H4 (cell line): ENCODE results near the gene CPSF6. TPM values are rescaled to one million over a fixed set of nuclear protein-coding genes. Genes with fewer than 3 reads are reported as not detected.
"Not testable (repeated sequence)": the region's sequence is repeated elsewhere in the genome, so short reads cannot be mapped to it uniquely, and the experiment has no call there.

Experiments
- DNase-seq: peaks from one replicate; pipeline ENCODE4 v3.0.0-alpha.2; 2015; ENCODE audit warnings: low spot score
- total RNA-seq: library from RNA; depleted of rRNA; stranded (reverse); fragments of >200 nt; shearing (Covaris generic); gene quantifications from 2 replicates; pipeline ENCODE4 v1.2.3, GENCODE V29; 2014

The CPSF6 gene
- total RNA-seq, 1 experiment from 2014 or later = 25.3 TPM

DNA sequence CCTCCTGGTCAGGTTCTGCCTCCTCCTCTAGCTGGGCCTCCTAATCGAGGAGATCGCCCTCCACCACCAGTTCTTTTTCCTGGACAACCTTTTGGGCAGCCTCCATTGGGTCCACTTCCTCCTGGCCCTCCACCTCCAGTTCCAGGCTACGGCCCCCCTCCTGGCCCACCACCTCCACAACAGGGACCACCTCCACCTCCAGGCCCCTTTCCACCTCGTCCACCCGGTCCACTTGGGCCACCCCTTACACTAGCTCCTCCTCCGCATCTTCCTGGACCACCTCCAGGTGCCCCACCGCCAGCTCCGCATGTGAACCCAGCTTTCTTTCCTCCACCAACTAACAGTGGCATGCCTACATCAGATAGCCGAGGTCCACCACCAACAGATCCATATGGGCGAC is 19.3 kb downstream of the CPSF6 start:
- DNase-seq = no peak

DNA sequence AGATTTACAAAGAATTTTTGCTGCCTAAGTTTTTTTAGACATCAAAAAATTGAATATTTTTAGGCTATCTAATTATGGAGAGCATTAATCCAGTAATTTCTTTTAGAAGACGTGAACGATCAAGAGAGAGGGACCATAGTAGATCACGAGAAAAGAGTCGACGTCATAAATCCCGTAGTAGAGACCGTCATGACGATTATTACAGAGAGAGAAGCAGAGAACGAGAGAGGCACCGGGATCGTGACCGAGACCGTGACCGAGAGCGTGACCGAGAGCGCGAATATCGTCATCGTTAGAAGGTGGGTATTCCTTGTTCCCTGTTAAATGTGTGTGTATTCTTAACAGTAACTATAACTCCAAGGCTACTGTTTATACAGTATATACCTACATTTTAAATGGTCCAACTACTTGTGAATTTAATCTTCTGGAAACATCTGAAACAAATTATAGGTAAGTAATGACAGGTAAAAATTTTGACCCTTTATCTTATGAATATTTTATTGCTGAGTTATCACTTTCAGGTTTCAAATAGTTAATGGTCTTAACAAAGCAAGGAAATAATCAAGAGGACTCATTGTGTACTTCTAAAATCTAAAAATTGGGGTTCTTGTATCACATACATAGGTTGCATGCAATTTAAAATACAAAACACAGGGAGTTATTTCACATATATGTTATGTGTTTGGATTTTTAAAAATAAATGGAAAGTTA is 23.1 kb downstream of the CPSF6 start:
- DNase-seq = no peak

DNA sequence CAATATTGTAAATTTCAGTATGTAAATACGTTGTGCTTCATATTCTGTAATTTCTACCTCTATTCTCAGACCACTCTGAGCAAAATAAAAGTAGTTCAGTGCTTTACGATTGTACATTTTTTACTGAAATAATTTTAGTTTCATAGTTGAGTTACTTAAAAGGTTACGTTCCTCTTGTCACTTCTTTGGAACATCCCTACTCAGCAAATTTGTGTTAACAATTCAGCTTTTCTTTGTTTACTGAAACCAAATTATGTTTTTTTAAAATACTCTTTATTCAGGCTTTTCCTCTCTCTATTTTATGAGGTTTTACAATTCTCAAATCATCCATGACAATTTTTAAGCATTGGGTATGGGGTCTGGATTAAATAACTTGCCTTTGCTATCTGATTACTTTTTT is 25.8 kb downstream of the CPSF6 start:
- DNase-seq = no peak

DNA sequence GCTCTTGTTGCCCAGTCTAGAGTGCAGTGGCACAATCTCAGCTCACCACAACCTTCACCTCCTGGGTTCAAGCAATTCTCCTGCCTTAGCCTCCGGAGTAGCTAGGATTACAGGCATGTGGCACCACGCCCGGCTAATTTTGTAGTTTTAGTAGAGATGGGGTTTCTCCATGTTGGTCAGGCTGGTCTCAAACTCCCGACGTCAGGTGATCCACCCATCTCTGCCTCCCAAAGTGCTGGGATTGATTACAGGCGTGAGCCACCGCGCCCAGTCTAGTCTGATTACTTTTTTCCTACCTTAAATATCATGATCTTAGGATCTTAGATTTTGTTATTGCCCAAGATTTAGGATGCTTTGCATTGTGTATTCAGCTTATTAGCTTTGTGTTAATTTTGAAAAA is 26.3 kb downstream of the CPSF6 start:
- not testable (repeated sequence) for DNase-seq

DNA sequence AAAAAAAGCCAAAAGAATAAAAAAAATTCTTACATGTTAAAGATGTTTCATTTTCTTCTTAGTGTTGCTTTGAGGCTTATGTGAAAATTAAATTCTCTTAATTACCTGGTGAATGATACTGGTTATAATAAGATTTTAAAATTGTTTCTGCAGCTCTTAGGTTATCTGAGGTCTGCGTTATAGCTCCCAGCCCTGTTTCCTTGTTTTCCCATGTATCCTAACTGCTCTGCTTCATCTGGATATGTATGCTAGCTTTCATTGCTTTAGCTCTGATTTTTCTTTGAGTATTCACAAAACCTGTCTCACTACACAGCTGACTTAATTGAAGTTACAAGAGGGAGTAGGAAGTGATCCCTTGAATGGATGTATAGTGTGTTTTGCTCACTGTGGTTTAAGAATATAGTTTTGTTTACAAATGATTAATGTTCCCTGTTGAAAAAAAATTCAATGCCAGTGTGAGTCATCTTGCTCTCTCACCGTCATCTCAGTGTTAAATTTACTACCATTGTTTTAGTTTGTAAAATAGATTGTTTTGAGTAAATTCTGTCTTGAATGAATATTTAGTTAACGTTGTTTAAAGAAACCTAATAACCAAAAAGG is 26.8 kb downstream of the CPSF6 start:
- DNase-seq = peak; percentile 62

DNA sequence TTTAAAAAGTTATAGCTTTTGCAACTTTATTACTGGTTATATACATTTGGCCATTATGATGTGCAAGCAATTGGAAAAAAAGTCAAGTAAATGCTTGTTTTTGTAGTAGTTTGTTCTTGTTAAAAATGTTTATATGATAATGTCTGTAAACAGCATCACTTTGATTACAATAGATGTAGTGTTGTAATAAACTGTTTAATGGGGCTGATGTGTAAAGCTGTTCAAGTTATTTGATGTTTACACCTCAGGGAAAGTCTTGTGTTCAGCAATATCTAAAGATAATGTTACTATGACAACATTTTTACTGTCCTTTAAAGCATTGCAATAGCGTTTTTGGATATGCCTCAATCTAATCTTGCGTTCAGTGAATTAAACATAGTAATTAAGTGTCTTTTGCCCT is 30.4 kb downstream of the CPSF6 start:
- no peak for DNase-seq

DNA sequence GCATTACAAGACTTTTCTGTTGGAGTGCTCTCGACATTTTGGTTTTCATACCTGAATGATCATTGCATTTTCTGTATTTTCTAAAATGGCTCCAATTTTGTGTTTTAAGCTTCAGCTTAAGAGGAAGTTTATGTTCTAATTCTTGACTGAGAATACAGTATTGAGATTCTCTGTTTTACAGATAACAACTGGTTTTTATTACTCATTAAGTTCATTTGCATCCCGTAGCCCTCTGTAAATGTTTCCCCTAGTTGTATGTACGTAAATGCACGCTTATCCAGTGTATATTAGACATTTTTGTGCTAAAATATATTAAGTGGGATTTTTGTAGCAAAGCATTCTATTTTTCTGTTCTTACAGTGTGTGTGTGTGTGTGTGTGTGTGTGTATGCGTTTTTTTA is 33.1 kb downstream of the CPSF6 start:
- no peak for DNase-seq

DNA sequence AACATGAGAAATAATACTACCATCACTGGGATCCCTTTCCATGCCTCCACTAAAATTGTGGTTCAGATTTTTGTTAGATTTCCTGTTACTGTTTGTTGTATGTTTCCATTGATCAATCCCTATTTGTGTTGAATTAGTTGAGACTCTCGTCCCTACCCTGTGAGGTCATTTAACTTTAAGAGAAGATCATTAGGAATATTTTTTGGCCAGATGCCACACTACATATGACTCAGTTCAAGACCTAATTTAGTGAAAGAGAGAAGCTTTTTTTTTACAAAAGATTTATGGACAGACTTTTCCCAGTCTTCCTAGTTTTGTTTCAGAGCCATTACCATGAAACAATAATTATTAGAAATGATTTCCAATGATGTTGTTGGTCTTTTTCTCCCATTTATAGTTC is 35.5 kb downstream of the CPSF6 start:
- no peak for DNase-seq

DNA sequence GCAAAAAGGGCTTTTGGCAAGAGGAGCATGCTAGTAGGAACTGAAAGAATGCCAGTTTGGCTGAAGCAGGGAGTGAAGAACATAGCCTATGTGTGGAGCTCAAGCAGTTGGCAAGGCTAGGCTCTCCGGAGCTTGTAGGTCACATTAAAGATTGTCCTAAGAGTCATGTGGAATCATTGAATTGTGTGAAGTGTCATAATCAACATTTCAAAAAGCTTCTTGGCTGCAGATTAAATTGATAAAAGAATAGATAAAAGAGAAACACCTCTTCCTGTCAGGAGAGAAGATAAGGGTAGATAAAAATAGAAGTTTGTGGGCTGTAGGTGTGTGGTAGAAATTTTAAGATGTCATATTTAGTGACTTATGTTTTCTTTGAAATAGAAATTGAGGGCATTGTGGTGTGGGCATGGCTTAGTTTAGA is 36.1 kb downstream of the CPSF6 start:
- DNase-seq = no peak

DNA sequence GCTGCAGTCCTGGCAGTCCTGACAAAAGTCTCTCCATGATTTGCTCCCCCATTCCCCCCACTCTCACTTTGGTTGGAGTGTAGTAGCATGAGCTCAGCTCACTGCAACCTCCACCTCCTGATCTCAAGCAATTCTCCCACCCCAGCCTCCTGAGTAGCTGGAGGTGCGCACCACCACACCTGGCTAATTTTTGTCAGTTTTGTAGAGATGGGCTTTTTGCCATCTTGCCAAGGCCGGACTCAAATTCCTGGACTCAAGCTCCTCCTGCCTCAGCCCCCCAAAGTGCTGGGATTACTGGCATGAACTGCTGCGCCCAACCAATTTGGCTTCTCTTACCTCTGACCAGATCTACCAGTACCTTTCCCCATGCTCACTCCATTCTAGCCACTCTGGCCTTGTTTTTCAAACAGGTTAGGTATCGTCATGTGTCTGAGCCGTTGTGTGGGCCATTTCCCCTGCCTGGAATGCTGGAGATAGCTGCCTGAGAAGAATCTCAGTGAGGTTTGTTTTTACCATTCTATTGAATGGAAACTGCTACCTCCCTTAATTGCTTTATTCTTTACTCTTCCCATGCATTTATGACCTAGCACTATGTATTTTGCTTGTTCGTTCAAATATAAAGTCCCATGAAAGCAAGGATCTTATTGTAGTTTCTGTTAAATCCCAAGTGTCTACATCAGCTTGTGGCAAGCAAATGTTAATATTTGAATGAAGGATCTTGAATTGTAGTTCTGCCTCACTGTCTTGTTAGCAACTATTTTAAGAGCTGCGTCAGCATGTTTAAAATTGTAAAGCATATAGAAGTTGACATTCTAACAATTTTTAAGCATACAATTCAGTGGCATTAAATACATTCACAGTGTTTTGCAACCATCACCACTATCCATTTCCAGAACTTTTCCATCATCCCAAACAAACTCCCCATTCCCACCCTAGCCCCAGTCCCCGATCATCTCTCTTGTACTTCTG is 39.7 kb downstream of the CPSF6 start:
- DNase-seq = no peak

DNA sequence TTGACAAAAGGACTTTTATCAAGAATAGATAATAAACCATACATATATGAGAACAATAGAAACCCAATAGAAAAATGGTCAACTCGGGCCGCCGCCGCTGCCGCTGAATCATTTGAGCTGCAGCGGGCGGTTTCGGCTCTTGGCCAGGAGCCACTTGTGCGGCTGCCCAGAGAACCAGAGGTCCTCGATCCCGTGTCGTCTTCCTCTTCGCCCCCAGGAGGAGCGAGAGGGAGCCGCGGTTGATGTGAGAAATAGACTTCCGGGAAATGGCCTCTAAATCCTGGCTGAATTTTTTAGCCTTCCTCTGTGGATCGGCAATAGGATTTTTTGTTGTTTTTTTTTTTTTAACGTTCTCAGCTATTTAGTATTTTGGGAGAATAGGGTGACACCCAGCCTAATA is 44.8 kb downstream of the CPSF6 start:
- peak; percentile 87 for DNase-seq

DNA sequence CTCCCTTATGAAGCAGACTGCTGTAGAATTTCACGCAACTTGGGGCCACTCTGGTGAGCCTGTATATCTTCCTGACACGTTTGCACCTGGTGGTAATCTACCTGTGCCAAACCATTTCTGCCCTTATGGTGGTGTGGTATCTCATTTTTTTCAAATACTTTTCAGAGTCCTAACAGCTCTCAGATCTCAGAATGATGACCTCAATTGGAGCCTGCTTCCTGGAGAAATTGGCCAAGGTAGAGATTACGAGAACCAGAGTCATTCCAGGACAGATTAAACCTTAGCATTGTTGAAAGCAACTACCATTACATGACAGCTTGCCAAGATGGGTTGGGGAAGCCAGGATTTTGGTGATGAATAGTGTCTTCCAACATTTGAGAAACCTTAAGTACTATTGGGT is 48.2 kb downstream of the CPSF6 start:
- DNase-seq = no peak

DNA sequence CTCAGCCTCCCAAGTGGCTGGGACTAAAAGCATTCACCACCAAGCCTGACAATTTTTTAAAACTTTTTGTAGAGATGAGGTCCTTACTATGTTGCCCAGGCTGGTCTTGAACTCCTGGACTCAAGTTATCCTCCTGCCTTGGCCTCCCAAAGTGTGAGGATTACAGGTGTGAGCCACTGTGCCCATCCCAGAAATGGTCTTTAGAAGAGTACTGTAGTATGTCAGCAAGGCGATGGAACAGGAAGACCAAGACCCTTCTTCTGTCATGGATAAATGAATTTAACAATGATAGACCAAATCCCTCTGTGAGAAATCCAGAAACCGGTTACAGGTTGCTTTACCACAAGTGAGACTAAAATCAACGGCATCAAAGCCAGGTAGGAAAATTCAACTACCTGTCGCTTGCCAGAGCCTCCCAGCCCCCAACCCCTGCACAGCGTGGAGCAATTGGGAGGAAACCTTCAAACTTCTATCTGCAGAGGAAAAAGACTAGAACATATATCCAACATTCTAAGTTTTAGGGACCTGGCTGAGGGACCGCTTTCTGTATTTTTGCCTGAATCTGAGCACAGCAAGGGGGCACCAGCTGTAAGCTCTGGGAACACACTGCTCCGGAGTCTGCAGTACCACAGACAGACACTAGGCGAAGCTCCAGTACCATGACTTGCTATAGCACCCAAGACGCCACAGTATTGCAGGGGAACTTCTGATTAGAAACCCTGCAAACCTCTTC is 51.3 kb downstream of the CPSF6 start:
- peak; percentile 75 for DNase-seq

DNA sequence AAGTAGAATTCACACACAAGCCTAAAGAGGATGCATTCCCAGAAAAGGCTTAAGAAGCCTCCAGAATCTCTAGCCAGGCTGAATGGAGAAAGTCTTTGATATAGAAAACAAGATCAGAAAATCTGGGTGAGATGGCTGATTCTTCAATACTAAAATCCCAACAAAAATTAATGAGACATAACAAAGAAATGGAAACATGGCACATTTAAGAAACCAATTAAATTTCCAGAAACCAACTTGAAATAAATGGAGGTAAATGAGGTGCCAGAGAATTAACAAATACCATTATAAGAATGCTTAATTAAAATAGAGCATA is 51.9 kb downstream of the CPSF6 start:
- DNase-seq = no peak

DNA sequence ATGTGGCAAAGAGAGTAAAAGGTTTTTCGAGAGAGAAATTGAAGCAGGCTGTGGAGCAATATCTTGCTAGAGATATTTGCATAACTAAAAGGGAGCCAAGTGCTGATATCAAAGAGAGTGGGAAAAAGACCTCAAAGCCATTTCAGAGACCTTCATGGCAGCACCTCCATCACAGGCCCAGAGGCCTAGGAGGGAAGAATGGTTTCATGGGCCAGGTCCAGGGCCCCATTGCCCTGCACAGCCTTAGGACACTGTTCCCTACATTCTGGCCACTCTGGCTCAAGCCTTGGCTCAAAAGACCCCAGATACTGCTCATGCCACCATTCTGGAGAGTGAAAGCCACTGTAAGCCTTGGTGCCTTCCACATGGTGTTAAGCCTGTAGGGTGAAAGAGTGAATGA is 58.8 kb downstream of the CPSF6 start:
- DNase-seq = no peak

DNA sequence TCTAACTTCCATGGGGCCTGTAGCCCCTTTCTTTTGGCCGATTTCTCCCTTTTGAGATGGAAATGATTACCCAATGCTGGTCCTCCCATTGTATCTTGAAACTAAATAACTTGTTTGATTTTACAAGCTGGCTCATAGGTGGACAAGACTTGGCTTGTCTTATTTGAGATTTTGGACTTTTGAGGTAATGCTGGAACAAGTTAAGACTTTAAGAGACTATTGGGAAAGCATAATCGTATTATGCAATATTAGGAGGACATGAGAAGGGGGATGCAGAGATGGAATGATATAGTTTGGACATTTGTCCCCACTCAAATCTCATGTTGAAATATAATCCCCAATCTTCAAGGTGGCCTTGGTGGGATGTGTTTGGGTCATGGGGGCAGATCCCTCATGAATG is 59.6 kb downstream of the CPSF6 start:
- no peak for DNase-seq

DNA sequence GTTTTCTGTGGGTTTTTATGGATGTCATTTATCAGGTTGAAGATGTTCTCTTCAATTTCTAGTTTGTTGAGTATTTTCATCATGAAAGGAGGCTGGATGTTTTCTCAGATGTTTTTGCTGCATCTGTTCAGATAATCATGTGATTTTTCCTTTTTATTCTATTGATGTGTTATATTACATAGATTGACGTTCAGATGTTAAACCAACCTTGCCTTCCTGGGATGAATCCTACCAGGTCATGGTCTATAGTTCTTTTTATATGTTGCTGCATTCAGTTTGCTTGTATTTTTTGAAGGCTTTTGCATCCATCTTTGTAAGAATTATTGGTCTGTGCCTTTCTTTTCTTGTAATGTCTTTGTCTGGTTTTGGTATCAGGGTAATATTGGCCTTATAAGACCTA is 64.9 kb downstream of the CPSF6 start:
- no peak for DNase-seq

DNA sequence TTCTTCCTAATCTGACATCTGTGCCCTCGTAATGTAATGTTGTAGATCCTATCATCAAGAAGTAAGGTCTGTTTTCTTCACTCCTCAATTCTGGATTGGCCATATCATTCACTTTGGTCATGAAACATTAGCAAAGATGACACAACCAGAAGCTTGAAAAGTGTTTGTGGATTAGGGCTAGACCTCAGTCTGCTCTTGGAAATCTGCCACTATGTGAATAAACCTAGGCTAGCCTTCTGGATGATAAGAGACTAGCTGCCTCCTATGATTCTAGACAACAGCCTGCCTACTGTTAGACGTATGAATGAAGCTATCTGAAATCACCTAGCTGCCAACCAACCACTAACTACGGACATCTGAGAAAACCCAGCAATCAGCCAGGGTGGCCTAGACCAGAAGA is 70.1 kb downstream of the CPSF6 start:
- no peak for DNase-seq

DNA sequence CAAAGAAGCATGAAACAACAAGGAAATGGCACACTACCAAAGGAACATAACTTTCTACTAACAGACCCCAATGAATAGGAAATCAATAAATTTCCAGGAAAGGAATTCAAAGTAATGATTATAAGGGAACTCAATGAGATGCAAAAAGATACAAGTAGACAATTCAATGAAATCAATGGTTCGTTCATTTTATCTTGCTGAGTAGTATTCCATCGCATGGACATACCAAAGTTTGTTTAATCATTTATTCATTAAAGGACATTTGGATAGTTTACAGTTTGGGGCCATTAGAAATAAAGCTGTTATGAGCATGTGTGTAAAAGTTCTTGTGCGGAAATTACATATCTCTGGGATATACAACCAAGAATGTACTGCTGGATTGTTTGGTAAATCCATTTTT is 73.8 kb downstream of the CPSF6 start:
- no peak for DNase-seq

DNA sequence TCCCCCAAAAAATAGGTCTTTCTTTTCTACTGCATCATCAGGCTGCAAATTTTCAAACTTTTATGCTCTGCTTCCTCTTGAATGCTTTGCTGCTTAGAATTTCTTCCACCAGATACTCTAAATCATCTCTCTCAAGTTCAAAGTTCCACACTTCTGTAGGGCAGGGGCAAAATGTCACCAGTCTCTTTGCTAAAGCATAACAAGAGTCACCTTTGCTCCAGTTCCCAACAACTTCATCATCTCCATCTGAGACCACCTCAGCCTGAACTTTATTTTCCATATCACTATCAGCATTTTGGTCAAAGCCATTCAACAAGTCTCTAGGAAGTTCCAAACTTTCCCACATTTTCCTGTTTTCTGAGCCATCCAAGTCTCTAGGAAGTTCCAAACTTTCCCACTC is 77.4 kb downstream of the CPSF6 start:
- not testable (repeated sequence) for DNase-seq

DNA sequence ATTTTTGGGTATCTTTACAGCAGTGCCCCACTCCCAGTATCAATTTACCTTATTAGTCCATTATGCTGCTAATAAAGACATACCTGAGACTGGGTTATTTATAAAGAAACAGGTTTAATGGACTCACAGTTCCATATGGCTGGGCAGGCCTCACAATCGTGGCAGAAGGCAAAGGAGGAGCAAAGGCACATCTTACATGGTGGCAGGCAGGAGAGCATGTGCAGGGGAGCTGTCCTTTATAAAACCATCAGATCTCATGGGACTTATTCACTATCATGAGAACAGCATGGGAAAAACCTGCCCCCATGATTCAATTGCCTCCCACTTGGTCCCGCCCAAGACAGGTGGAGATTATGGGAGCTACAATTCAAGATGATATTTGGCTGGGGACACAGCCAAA is 77.9 kb downstream of the CPSF6 start:
- not testable (repeated sequence) for DNase-seq

DNA sequence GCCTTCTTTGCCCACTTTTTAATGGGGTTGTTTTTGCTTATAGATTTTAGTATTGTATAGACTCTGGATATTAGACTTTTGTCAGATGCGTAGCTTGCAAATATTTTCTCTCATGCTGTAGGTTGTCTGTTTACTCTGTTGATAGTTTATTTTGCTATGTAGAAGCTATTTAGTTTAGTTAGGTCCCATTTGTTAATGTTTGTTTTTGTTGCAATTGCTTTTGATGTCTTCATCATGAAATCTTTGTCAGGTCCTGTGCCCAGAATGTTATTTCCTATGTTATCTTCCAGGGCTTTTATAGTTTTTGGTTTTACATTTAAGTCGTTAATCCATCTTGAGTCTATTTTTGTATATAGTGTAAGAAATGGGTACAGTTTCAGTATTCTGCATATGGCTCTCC is 78.9 kb downstream of the CPSF6 start:
- DNase-seq = no peak
